Activated T-helper 1 cell treated with anti-CD3 and anti-CD28 coated beads, Interleukin-12 subunit alpha, Interleukin-12 subunit beta, Interleukin-2, Interleukin-4 antibody, amounts not matched to agents 30 ng/mL and 10 ng/mL and 1 ng/mL, durations not matched to agents 14 hours and 24 hours and 36 hours (primary cell): ENCODE data around the gene POTEE. TPM values are rescaled to one million over a fixed set of nuclear protein-coding genes. Genes with fewer than 3 reads are reported as not detected.
"Not testable (repeated sequence)": the region's sequence is repeated elsewhere in the genome, so short reads cannot be mapped to it uniquely, and the experiment has no call there.

Experiments
- DNase-seq: peaks from one replicate; pipeline ENCODE4 v3.0.0; 2021; ENCODE audit warnings: low spot score
- H3K27ac Mint-ChIP-seq: one replicate; pipeline ENCODE4 v1.8.0; 2021; ENCODE audit warnings: mild to moderate bottlenecking, mixed read lengths
- H3K27me3 Mint-ChIP-seq: one replicate; pipeline ENCODE4 v1.8.0; 2022; ENCODE audit warnings: mild to moderate bottlenecking, moderate library complexity, mixed read lengths; ENCODE audit not compliant: insufficient read depth
- H3K36me3 Mint-ChIP-seq: one replicate; pipeline ENCODE4 v1.8.0; 2021; ENCODE audit warnings: low read depth, mixed read lengths
- H3K4me1 Mint-ChIP-seq: one replicate; pipeline ENCODE4 v1.8.0; 2021; ENCODE audit warnings: low read depth, mixed read lengths
- H3K4me3 Mint-ChIP-seq: one replicate; pipeline ENCODE4 v1.8.0; 2021; ENCODE audit warnings: mild to moderate bottlenecking, moderate library complexity, mixed read lengths
- H3K9me3 Mint-ChIP-seq: one replicate; pipeline ENCODE4 v1.8.0; 2021; ENCODE audit warnings: mixed read lengths
- intact Hi-C: fragments of 100-400 bp; cut with micrococcal nuclease; formaldehyde crosslinking; loops from one replicate; pipeline ENCODE4 v1.15.1; 2024
- total RNA-seq: library from RNA; stranded (reverse); gene quantifications from 2 replicates; pipeline ENCODE4 v1.2.3, GENCODE V29; 2022

Gene POTEE
- 0.67 and 1.1 TPM in 2 replicates for total RNA-seq

DNA sequence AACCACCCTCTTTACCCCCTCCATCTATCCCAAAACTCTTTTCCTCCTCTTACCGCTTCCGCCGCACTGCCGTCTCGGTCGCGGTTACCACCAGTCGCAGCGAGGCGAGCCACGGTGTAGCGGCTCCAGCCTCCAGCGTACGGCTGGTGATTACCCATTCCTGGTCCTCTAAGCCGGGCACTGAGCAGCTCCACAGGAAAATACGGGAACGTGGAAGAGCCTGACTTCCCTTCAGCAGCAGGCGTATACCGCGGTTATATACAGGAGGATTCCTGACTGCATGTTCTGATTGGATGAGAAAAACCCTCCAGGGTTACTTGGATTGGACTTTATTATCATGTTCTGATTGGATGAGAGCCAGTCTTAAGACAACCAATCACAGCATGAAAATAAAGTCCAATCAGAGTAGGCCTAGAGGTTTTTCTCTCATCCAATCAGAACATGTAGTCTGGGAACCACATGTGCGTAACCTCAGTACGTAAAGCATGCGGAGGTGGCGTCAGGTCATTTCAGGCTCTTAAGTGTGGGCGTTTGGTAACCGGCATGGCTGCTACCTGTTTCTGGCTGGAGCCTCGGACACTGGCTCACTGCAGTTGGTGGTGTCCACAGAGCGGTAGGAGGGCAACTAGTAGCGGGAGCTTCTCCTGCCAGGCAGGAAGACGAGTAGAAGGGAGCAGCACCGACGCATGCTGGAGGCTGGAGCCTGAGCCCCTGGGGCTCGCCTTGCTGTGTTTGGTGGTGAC is at the start of gene POTEE:
TSS of gene POTEE (plus strand) at position 507 of the 743 bp plus-strand sequence. CDS start 8,867 bp downstream, outside the sequence.
- DNase-seq, H3K27me3 Mint-ChIP-seq, H3K9me3 Mint-ChIP-seq, H3K27ac Mint-ChIP-seq, H3K4me3 Mint-ChIP-seq, H3K4me1 Mint-ChIP-seq, H3K36me3 Mint-ChIP-seq, intact Hi-C loops: not testable (repeated sequence)

- DNase-seq, H3K27me3 Mint-ChIP-seq, intact Hi-C loops, H3K36me3 Mint-ChIP-seq, H3K9me3 Mint-ChIP-seq, H3K27ac Mint-ChIP-seq, H3K4me1 Mint-ChIP-seq, H3K4me3 Mint-ChIP-seq: not testable (repeated sequence)
Observed at GRCh38 chr2:131165562-131165961, 43.8 kb upstream of the POTEE start.

DNA sequence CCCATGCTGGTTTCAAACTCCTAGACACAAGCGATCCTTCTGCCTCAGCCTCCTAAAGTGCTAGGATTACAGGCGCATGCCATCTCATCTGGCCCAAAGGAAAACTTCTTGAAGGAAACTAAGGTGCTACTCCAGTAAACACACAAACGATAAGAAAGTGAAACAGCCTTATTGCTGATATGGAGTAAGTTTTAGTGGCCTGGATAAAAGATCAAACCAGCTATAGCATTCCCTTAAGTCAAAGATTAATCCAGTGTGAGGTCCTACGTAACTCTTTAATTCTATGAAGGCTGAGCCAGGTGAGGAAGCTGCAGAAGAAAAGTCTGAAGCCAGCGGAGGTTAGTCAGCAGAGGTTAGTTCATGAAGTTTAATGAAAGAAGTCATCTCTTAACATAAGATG is 40.8 kb upstream of the POTEE start:
- H3K4me3 Mint-ChIP-seq: no peak overlapping the region
- no peaks in the 10 kb centered on the region for H3K36me3 Mint-ChIP-seq
- H3K4me1 Mint-ChIP-seq: no peaks in the 10 kb centered on the region
- no peaks in the 10 kb centered on the region for H3K9me3 Mint-ChIP-seq
- no peak overlapping the region for H3K27ac Mint-ChIP-seq
- DNase-seq: no peak
- H3K27me3 Mint-ChIP-seq: peaks cover 8% of the 10 kb centered on the region
- intact Hi-C loops: no loop called here

DNA sequence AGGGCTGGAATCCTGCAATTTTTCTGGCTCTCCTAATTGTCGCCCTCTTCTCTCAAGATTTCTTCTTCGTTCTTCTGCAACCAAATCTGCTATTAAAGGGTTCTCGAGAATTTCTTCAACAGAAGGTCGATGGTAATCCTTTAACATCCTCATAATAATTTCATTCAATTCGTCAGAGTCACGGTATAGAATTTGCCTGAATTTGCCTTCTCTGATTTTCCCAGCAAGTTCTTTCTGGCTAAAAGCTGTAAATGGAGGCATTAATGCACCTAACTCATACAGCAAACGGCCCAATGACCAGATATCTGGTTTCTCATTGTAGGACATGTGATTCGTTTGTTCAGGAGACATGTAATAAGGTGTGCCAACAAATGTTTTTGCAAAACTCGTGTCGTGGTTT is 31.3 kb upstream of the POTEE start:
- H3K4me1 Mint-ChIP-seq, H3K9me3 Mint-ChIP-seq, intact Hi-C loops, DNase-seq, H3K36me3 Mint-ChIP-seq, H3K4me3 Mint-ChIP-seq, H3K27ac Mint-ChIP-seq: not testable (repeated sequence)
- H3K27me3 Mint-ChIP-seq: peaks cover 11% of the 10 kb centered on the region

DNA sequence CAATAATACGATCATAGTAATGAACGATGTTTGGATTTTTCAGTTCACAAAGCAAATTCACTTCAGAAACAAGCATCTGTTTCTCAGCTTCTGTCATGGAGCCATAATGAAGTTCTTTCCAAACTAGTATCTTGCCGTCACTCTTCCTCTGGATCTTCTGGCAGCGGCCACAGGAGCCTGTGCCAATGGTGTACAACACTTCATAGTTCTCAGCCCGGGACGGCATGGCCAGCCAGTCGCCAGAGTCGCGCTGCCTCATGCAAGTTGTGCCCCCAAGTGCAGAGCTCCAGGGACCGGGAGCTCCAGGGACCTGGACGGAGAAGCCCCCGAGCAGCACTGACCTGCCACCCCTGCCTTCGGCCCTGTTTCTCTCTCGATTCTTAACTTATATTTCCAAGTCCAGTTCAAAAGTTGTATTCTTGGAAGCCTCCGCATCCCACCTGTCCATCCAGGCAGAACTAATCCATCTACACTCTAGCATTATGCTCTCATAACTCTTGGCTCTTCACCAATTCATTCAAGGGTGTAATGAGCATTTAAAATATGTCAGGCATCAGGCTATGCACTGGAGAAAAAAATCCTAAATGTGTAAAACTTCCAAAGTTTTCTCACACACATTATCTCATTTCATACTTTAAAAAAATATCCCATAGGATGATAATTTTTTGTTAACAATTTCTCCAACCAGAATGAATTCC is 30.5 kb upstream of the POTEE start:
- H3K27me3 Mint-ChIP-seq, intact Hi-C loops, H3K9me3 Mint-ChIP-seq, H3K4me1 Mint-ChIP-seq, H3K4me3 Mint-ChIP-seq, DNase-seq, H3K27ac Mint-ChIP-seq, H3K36me3 Mint-ChIP-seq: not testable (repeated sequence)

DNA sequence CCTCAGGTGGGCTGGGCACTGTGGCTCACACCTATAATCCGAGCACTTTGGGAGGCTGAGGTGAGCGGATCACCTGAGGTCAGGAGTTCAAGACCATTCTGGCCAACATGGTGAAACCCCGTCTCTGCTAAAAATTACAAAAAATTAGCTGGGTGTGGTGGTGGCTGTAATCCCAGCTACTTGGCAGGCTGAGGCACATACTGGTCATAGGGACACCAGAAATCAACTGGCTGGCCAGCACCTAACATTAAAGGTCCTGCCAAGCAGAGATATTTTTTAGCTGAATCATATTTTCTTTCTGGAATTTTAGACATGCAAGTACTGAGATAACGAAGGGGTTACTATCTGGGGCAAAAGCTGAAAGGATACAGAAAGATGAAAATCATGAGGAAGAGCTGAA is 27.9 kb upstream of the POTEE start:
- H3K27me3 Mint-ChIP-seq, H3K9me3 Mint-ChIP-seq, H3K36me3 Mint-ChIP-seq, DNase-seq, H3K4me3 Mint-ChIP-seq, intact Hi-C loops, H3K27ac Mint-ChIP-seq, H3K4me1 Mint-ChIP-seq: not testable (repeated sequence)

- DNase-seq, H3K4me1 Mint-ChIP-seq, intact Hi-C loops, H3K4me3 Mint-ChIP-seq, H3K27ac Mint-ChIP-seq, H3K36me3 Mint-ChIP-seq, H3K9me3 Mint-ChIP-seq: not testable (repeated sequence)
- H3K27me3 Mint-ChIP-seq: peaks cover 15% of the 10 kb centered on the region
Observed at GRCh38 chr2:131193421-131193820, 15.9 kb upstream of the POTEE start.

- intact Hi-C loops: not testable (repeated sequence)
Observed at GRCh38 chr2:131196186-131196585, 13.2 kb upstream of the POTEE start.

GRCh38 chr2:131201098-131201497 is 8.2 kb upstream of the POTEE start:
- H3K4me3 Mint-ChIP-seq: no peak overlapping the region
- no peaks in the 10 kb centered on the region for H3K36me3 Mint-ChIP-seq
- H3K4me1 Mint-ChIP-seq: no peaks in the 10 kb centered on the region
- DNase-seq: no peak
- intact Hi-C loops: no loop called here
- H3K27me3 Mint-ChIP-seq: no peaks in the 10 kb centered on the region
- H3K9me3 Mint-ChIP-seq: no peaks in the 10 kb centered on the region
- no peak overlapping the region for H3K27ac Mint-ChIP-seq

More at GRCh38 chr2:131196186-131196585, 13.2 kb upstream of the POTEE start:
- H3K36me3 Mint-ChIP-seq, H3K4me1 Mint-ChIP-seq, H3K9me3 Mint-ChIP-seq, DNase-seq, H3K27ac Mint-ChIP-seq, H3K4me3 Mint-ChIP-seq: not testable (repeated sequence)
- peaks cover 11% of the 10 kb centered on the region for H3K27me3 Mint-ChIP-seq

- H3K27me3 Mint-ChIP-seq, H3K27ac Mint-ChIP-seq, H3K9me3 Mint-ChIP-seq, intact Hi-C loops, DNase-seq, H3K4me3 Mint-ChIP-seq, H3K36me3 Mint-ChIP-seq, H3K4me1 Mint-ChIP-seq: not testable (repeated sequence)
Observed at GRCh38 chr2:131207839-131208238, 1.5 kb upstream of the POTEE start.

- H3K4me1 Mint-ChIP-seq, H3K4me3 Mint-ChIP-seq, intact Hi-C loops, H3K27ac Mint-ChIP-seq, H3K9me3 Mint-ChIP-seq, H3K36me3 Mint-ChIP-seq, H3K27me3 Mint-ChIP-seq, DNase-seq: not testable (repeated sequence)
Observed at GRCh38 chr2:131209773-131210104, 403 bp downstream of the POTEE start.

GRCh38 chr2:131210434-131211211 is 1.3 kb downstream of the POTEE start:
- H3K27me3 Mint-ChIP-seq, H3K36me3 Mint-ChIP-seq, H3K27ac Mint-ChIP-seq, intact Hi-C loops, H3K9me3 Mint-ChIP-seq, H3K4me3 Mint-ChIP-seq, H3K4me1 Mint-ChIP-seq, DNase-seq: not testable (repeated sequence)
